Measurements from ENCODE around the gene PDE6B. TPM values are rescaled to one million over a fixed set of nuclear protein-coding genes. Genes with fewer than 3 reads are reported as not detected.
A peak's percentile ranks its signal among the peaks of the same experiment; 100 is the strongest.

The PDE6B gene
- total and polyA plus RNA-seq, 2 of the 13 experiments (the other 11 are each of a cell fraction or from before 2014, with no cell fraction given) = 0.38 to 0.40 TPM

DNA sequence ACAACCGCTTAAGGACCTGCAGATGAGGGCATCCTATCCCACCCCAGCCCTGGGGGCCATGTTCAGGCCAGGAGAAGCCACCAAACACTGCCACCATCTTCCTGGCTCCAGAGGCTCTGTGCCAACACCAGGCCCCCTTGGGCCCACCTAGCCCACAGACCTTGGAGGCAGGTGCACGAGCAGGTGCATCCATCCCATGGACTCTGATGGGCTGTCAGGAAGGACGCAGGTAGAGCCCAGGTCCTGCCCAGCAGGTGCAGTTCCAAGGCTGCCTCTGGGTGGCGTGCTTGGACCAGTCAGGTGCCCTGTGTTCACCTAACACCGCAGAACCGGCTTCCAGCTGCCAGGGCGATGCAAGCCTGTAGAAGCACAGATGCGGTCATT lies 22.8 kb upstream of the PDE6B start (continued):
- TF ChIP-seq GFI1 (CRISPR knock-in tag; IDR thresholded peaks at IDR 0.05; ENCODE audit: borderline replicate concordance) (no peak), ZNF564 (CRISPR knock-in tag; IDR thresholded peaks at IDR 0.05) (no peak), ZBTB7A (CRISPR knock-in tag; IDR thresholded peaks at IDR 0.05) (no peak), ZFX (CRISPR knock-in tag; IDR thresholded peaks at IDR 0.05; ENCODE audit: low read depth) (peak; percentile 25; the same call in 1 of the 2 replicates), REL (CRISPR knock-in tag; conservative IDR thresholded peaks at IDR 0.05) (no peak), TBX3 (IDR thresholded peaks at IDR 0.05; ENCODE audit: borderline replicate concordance) (no peak), ZNF879 (CRISPR knock-in tag; IDR thresholded peaks at IDR 0.05) (no peak), ZNF329 (CRISPR knock-in tag; IDR thresholded peaks at IDR 0.05; ENCODE audit: low read depth) (no peak), ZNF296 (CRISPR knock-in tag; conservative IDR thresholded peaks at IDR 0.05) (no peak), SMARCE1 (IDR thresholded peaks at IDR 0.05; ENCODE audit: borderline replicate concordance) (no peak), NR2C2 (CRISPR knock-in tag; IDR thresholded peaks at IDR 0.05; ENCODE audit: borderline replicate concordance) (peak; percentile 45; the same call in 1 of the 2 replicates)
- TF ChIP-seq, protein P1, sequence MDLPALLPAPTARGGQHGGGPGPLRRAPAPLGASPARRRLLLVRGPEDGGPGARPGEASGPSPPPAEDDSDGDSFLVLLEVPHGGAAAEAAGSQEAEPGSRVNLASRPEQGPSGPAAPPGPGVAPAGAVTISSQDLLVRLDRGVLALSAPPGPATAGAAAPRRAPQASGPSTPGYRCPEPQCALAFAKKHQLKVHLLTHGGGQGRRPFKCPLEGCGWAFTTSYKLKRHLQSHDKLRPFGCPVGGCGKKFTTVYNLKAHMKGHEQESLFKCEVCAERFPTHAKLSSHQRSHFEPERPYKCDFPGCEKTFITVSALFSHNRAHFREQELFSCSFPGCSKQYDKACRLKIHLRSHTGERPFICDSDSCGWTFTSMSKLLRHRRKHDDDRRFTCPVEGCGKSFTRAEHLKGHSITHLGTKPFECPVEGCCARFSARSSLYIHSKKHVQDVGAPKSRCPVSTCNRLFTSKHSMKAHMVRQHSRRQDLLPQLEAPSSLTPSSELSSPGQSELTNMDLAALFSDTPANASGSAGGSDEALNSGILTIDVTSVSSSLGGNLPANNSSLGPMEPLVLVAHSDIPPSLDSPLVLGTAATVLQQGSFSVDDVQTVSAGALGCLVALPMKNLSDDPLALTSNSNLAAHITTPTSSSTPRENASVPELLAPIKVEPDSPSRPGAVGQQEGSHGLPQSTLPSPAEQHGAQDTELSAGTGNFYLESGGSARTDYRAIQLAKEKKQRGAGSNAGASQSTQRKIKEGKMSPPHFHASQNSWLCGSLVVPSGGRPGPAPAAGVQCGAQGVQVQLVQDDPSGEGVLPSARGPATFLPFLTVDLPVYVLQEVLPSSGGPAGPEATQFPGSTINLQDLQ (CRISPR knock-in tag; IDR thresholded peaks at IDR 0.05) = no peak
- TF ChIP-seq, protein P2, sequence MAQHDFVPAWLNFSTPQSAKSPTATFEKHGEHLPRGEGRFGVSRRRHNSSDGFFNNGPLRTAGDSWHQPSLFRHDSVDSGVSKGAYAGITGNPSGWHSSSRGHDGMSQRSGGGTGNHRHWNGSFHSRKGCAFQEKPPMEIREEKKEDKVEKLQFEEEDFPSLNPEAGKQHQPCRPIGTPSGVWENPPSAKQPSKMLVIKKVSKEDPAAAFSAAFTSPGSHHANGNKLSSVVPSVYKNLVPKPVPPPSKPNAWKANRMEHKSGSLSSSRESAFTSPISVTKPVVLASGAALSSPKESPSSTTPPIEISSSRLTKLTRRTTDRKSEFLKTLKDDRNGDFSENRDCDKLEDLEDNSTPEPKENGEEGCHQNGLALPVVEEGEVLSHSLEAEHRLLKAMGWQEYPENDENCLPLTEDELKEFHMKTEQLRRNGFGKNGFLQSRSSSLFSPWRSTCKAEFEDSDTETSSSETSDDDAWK (CRISPR knock-in tag; IDR thresholded peaks at IDR 0.05) = no peak
- TF ChIP-seq, protein P3, sequence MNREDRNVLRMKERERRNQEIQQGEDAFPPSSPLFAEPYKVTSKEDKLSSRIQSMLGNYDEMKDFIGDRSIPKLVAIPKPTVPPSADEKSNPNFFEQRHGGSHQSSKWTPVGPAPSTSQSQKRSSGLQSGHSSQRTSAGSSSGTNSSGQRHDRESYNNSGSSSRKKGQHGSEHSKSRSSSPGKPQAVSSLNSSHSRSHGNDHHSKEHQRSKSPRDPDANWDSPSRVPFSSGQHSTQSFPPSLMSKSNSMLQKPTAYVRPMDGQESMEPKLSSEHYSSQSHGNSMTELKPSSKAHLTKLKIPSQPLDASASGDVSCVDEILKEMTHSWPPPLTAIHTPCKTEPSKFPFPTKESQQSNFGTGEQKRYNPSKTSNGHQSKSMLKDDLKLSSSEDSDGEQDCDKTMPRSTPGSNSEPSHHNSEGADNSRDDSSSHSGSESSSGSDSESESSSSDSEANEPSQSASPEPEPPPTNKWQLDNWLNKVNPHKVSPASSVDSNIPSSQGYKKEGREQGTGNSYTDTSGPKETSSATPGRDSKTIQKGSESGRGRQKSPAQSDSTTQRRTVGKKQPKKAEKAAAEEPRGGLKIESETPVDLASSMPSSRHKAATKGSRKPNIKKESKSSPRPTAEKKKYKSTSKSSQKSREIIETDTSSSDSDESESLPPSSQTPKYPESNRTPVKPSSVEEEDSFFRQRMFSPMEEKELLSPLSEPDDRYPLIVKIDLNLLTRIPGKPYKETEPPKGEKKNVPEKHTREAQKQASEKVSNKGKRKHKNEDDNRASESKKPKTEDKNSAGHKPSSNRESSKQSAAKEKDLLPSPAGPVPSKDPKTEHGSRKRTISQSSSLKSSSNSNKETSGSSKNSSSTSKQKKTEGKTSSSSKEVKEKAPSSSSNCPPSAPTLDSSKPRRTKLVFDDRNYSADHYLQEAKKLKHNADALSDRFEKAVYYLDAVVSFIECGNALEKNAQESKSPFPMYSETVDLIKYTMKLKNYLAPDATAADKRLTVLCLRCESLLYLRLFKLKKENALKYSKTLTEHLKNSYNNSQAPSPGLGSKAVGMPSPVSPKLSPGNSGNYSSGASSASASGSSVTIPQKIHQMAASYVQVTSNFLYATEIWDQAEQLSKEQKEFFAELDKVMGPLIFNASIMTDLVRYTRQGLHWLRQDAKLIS (CRISPR knock-in tag; IDR thresholded peaks at IDR 0.05) = no peak
- TF ChIP-seq, protein P4, sequence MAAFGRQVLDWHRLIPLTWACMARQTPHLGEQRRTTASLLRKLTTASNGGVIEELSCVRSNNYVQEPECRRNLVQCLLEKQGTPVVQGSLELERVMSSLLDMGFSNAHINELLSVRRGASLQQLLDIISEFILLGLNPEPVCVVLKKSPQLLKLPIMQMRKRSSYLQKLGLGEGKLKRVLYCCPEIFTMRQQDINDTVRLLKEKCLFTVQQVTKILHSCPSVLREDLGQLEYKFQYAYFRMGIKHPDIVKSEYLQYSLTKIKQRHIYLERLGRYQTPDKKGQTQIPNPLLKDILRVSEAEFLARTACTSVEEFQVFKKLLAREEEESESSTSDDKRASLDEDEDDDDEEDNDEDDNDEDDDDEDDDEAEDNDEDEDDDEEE (CRISPR knock-in tag; IDR thresholded peaks at IDR 0.05) = no peak
- TF ChIP-seq, protein P5, sequence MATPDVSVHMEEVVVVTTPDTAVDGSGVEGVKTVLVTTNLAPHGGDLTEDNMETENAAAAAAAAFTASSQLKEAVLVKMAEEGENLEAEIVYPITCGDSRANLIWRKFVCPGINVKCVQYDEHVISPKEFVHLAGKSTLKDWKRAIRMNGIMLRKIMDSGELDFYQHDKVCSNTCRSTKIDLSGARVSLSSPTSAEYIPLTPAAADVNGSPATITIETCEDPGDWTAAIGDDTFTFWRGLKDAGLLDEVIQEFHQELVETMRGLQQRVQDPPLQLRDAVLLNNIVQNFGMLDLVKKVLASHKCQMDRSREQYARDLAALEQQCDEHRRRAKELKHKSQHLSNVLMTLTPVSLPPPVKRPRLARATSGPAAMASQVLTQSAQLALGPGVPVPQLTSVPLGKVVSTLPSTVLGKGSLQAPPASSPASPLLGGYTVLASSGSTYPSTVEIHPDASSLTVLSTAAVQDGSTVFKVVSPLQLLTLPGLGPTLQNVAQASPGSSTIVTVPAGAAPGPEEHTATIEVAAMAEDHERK (CRISPR knock-in tag; IDR thresholded peaks at IDR 0.05; ENCODE audit: low read depth) = no peak
